Peyer's patch (tissue), 4 donors: ENCODE data around the gene TAS2R10. TPM values are rescaled to one million over a fixed set of nuclear protein-coding genes. Genes with fewer than 3 reads are reported as not detected.

Source experiments
- DNase-seq, 3 donors: peaks; one replicate each; pipeline ENCODE4 v3.0.0-alpha.2; 2017 to 2019
- H3K27ac ChIP-seq, 4 donors: fragments of 200-600 bp; sonication (generic); one replicate each; pipeline ENCODE4 v1.5.1; 2016 to 2019
- H3K27me3 ChIP-seq, 2 donors: fragments of 200-600 bp; sonication (generic); one replicate each; pipeline ENCODE4 v1.5.1; 2019
- H3K36me3 ChIP-seq, 3 donors: fragments of 200-600 bp; sonication (generic); one replicate each; pipeline ENCODE4 v1.5.1; 2016 to 2019
- H3K4me1 ChIP-seq, 4 donors: fragments of 200-600 bp; sonication (generic); one replicate each; pipeline ENCODE4 v1.5.1; 2016 to 2019
- H3K4me3 ChIP-seq, 4 donors: fragments of 200-600 bp; sonication (generic); 1 replicate in 3 of 4; 2 replicates in 1 of 4; pipeline ENCODE4 v1.5.1; 2016 to 2019; ENCODE audit warnings: mild to moderate bottlenecking in 1 of 4
- H3K9me3 ChIP-seq, 4 donors: fragments of 200-600 bp; sonication (generic); one replicate each; pipeline ENCODE4 v1.5.1; 2016 to 2019; ENCODE audit warnings: mild to moderate bottlenecking in 1 of 4
- CTCF ChIP-seq, 6 experiments: fragments of 450-650 bp in 4 of 6; fragments of 200-600 bp in 2 of 6; sonication (generic) in 1 of 6; IDR thresholded peaks; one replicate each; pipeline ENCODE4 v1.5.1; 2017 to 2019; ENCODE audit warnings: antibody characterized with exemption in 6 of 6, mild to moderate bottlenecking in 3 of 6, moderate library complexity in 1 of 6
- POLR2A ChIP-seq, 2 donors: fragments of 450-650 bp; IDR thresholded peaks; one replicate each; pipeline ENCODE4 v1.5.1; 2017; ENCODE audit warnings: antibody characterized with exemption in 2 of 2, mild to moderate bottlenecking in 2 of 2, moderate library complexity in 2 of 2
- total RNA-seq, 4 donors: library from RNA; depleted of rRNA; stranded (reverse); fragments of >200 nt; gene quantifications; one replicate each; pipeline ENCODE4 v1.1.0, GENCODE V29; 2016

The TAS2R10 gene
- total RNA-seq, 4 donors from 2014 or later: not detected

- Histone ChIP-seq H3K4me3 (no peak overlapping the region), H3K27ac (no peak overlapping the region), H3K36me3 (peaks cover 0 to 5% (median 0%) of the 10 kb centered on the region in 3 donors), H3K4me1 (no peaks in the 10 kb centered on the region), H3K9me3 (peaks cover 0 to 12% (median 2%) of the 10 kb centered on the region in 4 donors), H3K27me3 (no peaks in the 10 kb centered on the region)
- no peak for TF ChIP-seq POLR2A (IDR thresholded peaks at IDR 0.05)
- TF ChIP-seq CTCF (IDR thresholded peaks at IDR 0.05): no peak
- DNase-seq: no peak
Observed at GRCh38 chr12:10855807-10856206, 29.6 kb upstream of the TAS2R10 start.

- peaks cover 0 to 12% (median 2%) of the 10 kb centered on the region in 4 donors for H3K9me3 ChIP-seq
- no peaks in the 10 kb centered on the region for H3K4me1 ChIP-seq
- H3K27me3 ChIP-seq: no peaks in the 10 kb centered on the region
- H3K36me3 ChIP-seq: peaks cover 0 to 5% (median 0%) of the 10 kb centered on the region in 3 donors
- no peak for DNase-seq
- TF ChIP-seq CTCF (IDR thresholded peaks at IDR 0.05) (no peak), POLR2A (IDR thresholded peaks at IDR 0.05) (no peak)
- no peak overlapping the region for H3K27ac ChIP-seq
- no peak overlapping the region for H3K4me3 ChIP-seq
Observed at GRCh38 chr12:10853776-10854175, 27.6 kb upstream of the TAS2R10 start.

GRCh38 chr12:10851243-10851858, 25.2 kb upstream of the TAS2R10 start:
- no peak for DNase-seq
- no peak overlapping the region for H3K27ac ChIP-seq
- TF ChIP-seq CTCF (IDR thresholded peaks at IDR 0.05): no peak
- no peak for TF ChIP-seq POLR2A (IDR thresholded peaks at IDR 0.05)
- H3K4me1 ChIP-seq: no peaks in the 10 kb centered on the region
- no peak overlapping the region for H3K4me3 ChIP-seq
- H3K27me3 ChIP-seq: no peaks in the 10 kb centered on the region
- H3K36me3 ChIP-seq: no peaks in the 10 kb centered on the region
- peaks cover 0 to 7% (median 0%) of the 10 kb centered on the region in 4 donors for H3K9me3 ChIP-seq

- TF ChIP-seq CTCF (IDR thresholded peaks at IDR 0.05): no peak
- no peak for TF ChIP-seq POLR2A (IDR thresholded peaks at IDR 0.05)
- H3K27ac ChIP-seq: no peak within 1 kb of the TSS
- no peaks in the 10 kb centered on the region for H3K27me3 ChIP-seq
- DNase-seq: no peak
- H3K4me1 ChIP-seq: no peaks in the 10 kb centered on the region
- H3K9me3 ChIP-seq: no peaks in the 10 kb centered on the region
- no peaks in the 10 kb centered on the region for H3K36me3 ChIP-seq
- no peak within 1 kb of the TSS for H3K4me3 ChIP-seq
Observed at GRCh38 chr12:10849425-10849878, 23.3 kb upstream of the TAS2R10 start, which contains the start of gene PRR4. TSS of gene PRR4 (minus strand) at chr12:10849475. CDS start at chr12:10849437, 38 bp downstream.

GRCh38 chr12:10847744-10848143, 21.6 kb upstream of the TAS2R10 start:
- no peaks in the 10 kb centered on the region for H3K36me3 ChIP-seq
- no peak for TF ChIP-seq CTCF (IDR thresholded peaks at IDR 0.05)
- no peak for TF ChIP-seq POLR2A (IDR thresholded peaks at IDR 0.05)
- H3K4me3 ChIP-seq: no peak overlapping the region
- H3K27me3 ChIP-seq: no peaks in the 10 kb centered on the region
- DNase-seq: no peak
- no peaks in the 10 kb centered on the region for H3K9me3 ChIP-seq
- H3K4me1 ChIP-seq: no peaks in the 10 kb centered on the region
- H3K27ac ChIP-seq: no peak overlapping the region
